A172 (cell line): ENCODE data around the gene LEMD3. TPM values are rescaled to one million over a fixed set of nuclear protein-coding genes. Genes with fewer than 3 reads are reported as not detected.

ENCODE experiments used
- DNase-seq: peaks from one replicate; pipeline ENCODE4 v3.0.0-alpha.2; 2015; ENCODE audit warnings: low spot score
- total RNA-seq: library from RNA; depleted of rRNA; stranded (reverse); fragments of >200 nt; shearing (Covaris generic); gene quantifications from 2 replicates; pipeline ENCODE4 v1.2.3, GENCODE V29; 2014

LEMD3 gene
- total RNA-seq, 1 experiment from 2014 or later, result 17.8 TPM

GRCh38 chr12:65170209-65170881 lies 962 bp downstream of the LEMD3 start:
- DNase-seq, result peak; percentile 33

GRCh38 chr12:65171073-65171472 lies 1.7 kb downstream of the LEMD3 start:
- DNase-seq, result no peak

- DNase-seq, result no peak
Observed at GRCh38 chr12:65171870-65172269, 2.5 kb downstream of the LEMD3 start.

GRCh38 chr12:65175385-65175784 lies 6.0 kb downstream of the LEMD3 start:
- no peak for DNase-seq

- no peak for DNase-seq
Observed at GRCh38 chr12:65182012-65182739, 12.8 kb downstream of the LEMD3 start.

GRCh38 chr12:65184176-65184857 lies 14.9 kb downstream of the LEMD3 start:
- DNase-seq, result no peak

GRCh38 chr12:65184858-65185229 lies 15.5 kb downstream of the LEMD3 start:
- no peak for DNase-seq

GRCh38 chr12:65187665-65188064 lies 18.3 kb downstream of the LEMD3 start:
- DNase-seq, result no peak

GRCh38 chr12:65188179-65188701 lies 18.9 kb downstream of the LEMD3 start:
- DNase-seq, result no peak

GRCh38 chr12:65189028-65189718 lies 19.8 kb downstream of the LEMD3 start:
- DNase-seq, result no peak

- no peak for DNase-seq
Observed at GRCh38 chr12:65192963-65193516, 23.7 kb downstream of the LEMD3 start.

GRCh38 chr12:65194949-65195348 lies 25.6 kb downstream of the LEMD3 start:
- no peak for DNase-seq

- DNase-seq, result no peak
Observed at GRCh38 chr12:65195387-65196055, 26.1 kb downstream of the LEMD3 start.

GRCh38 chr12:65196762-65197567 lies 27.6 kb downstream of the LEMD3 start:
- DNase-seq, result no peak

- DNase-seq, result no peak
Observed at GRCh38 chr12:65199604-65200003, 30.2 kb downstream of the LEMD3 start.

GRCh38 chr12:65200007-65200665 lies 30.8 kb downstream of the LEMD3 start:
- no peak for DNase-seq

- no peak for DNase-seq
Observed at GRCh38 chr12:65203376-65203775, 34.0 kb downstream of the LEMD3 start.

- DNase-seq, result no peak
Observed at GRCh38 chr12:65204886-65205525, 35.6 kb downstream of the LEMD3 start.

GRCh38 chr12:65205886-65206285 lies 36.5 kb downstream of the LEMD3 start:
- no peak for DNase-seq
